ENCODE data around the gene LTBP3.

Gene LTBP3

GRCh38 chr11:65553301-65554001, 4.7 kb downstream of the LTBP3 start:
- DNase-seq, result peak in 2 of 4 experiments; percentile 73 to 82

DNA sequence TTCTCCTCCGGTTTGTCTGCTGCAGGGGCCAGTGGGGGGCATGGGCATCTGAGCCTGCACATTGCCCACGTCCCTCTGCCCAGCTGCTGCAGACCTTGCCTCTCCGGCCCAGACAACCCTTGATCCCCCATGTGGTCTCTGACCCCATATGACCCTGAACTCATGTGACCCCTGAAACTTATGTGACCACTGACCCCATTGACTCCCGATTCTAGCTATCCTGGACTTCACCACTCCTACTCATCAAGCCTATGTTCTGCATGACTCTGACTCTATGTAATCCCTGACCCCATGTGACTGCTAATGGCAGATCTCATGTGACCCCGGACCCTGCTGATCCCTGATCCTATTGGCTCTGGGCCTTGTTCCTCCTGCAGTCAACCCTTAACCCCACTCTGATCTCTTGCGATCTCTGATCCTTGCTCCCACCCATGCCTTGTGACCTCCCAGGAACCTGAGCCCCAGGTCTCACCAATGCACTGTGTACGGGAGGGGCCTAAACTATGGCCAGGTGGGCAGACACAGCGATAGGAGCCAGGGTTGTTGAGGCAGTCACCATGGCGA, 5.7 kb downstream of the LTBP3 start:
- no peak for DNase-seq

GRCh38 chr11:65551572-65552387, 6.4 kb downstream of the LTBP3 start:
- peak in 2 of 4 experiments; percentile 39 to 67 for DNase-seq

DNA sequence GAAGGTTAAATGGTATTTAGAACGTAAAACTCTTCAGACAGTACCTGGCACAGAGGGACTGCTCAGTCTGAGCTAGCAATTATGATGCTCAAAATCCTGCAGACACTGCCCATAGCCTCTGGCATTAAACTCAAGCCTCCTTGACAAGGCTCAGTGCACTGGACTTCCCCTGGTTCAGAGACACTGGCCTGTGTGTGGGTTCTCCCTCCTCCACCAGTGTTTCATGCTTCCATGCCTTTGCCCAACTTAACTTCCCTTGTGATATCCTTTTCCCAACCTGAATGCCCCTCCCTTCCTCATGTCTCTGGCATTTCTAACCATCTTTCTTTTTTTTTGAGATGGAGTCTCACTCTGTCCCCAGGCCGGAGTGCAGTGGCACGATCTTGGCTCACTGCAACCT, 9.1 kb downstream of the LTBP3 start:
- DNase-seq, result no peak

DNA sequence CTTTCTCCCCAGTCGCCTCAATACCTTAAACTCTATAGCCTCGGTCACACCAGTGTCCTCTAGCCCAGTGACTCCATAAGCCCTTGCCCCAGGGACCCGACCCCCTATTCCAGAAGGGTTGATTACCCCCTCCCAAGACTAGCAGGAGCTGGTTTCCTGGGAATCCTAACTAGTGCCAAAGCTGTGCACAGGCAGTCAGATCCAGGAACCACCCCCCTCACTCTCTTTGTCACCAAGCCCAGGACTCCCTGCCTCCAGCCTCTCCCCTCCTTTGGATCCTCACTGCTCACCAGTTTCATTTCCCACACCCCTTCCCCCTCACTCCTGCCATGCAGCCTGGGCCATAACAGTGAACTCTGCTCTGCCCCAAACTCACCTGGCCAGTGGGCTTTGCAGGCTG, 9.8 kb downstream of the LTBP3 start:
- no peak for DNase-seq

- DNase-seq, result peak in 1 of 4 experiments; percentile 37
Observed at GRCh38 chr11:65547446-65548125, 10.6 kb downstream of the LTBP3 start.

DNA sequence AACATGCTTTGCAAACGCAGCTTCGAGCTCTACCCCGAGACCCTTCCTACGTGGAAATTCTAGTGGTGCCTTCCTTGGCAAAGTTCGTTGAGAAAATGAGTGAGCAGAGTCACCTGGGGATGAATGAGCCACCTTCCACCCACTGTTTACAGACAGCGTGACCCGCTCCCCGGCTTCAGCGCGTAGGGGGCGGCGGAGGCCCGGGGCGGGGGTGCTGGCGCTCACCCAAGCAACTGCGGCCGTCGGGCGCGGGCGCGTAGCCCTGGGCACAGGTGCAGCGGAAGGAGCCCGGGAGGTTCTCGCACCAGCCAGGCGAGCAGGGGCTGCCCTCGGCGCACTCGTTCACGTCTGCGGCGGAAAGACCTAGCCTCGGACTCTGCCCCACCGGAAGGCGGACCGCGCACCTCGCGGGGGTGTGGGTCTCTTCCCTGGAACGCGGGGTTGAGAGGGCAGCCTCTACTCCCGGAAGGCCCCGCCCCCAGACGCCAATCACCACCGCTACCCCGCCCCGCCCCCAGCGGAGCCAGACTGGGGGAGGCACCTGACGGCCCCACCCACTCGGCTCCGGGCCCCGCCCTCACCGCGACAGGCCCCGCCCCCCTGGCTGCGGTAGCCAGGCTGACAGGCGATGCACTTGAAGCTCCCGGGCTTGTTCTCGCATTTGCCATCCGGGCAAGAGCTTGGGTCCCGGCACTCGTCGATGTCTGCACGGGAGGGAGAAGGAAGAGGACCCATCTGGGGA, 11.8 kb downstream of the LTBP3 start:
- peak; percentile 93 to 99 (median 96) for DNase-seq

DNA sequence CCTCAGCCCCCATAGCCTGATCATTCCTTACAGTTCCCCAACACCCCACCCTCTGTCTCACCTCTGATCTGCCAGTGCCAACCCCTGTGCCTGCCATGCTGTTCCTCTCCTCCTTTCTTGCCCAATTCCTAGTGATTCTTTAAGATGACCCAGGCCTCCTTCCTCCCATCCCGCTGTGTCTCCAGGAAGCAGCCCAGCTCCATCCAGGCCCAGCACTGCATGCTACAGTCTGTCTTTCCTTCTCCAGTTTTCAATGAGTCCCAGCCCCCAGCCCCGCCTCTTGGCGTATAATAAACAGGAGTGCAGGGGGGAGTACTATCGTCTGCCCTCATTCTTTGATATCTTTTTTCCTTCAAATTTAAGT, 12.3 kb downstream of the LTBP3 start:
- DNase-seq, result no peak

DNA sequence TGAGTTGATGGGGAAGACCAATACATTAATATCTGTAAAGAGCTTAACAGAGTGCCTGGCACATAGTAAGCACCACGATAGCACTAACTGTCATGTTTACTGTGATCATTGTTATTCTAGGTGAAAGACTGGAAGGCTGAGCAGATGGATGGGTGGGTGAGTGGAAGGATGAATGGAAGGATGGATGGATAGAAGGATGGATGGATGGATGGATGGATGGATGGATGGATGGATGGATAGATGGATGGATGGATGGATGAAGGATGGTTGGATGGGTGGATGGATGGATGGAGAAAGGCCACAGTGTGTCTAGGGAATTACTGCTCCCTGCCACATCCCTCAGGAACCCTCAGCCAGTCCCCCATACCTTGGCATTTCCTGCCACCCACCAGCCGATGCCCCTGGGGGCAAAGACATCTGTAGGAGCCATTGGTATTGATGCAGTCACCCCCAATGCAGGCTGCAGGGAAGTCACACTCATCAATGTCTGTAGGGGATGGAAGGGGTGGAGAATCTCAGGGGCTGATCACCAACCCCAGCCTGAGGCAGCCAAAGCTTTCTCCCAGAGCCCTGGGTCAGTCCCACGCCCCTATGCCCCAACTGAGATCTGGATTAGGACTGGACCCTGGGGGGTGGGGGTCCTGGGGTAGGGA, 15.3 kb downstream of the LTBP3 start:
- DNase-seq, result no peak

DNA sequence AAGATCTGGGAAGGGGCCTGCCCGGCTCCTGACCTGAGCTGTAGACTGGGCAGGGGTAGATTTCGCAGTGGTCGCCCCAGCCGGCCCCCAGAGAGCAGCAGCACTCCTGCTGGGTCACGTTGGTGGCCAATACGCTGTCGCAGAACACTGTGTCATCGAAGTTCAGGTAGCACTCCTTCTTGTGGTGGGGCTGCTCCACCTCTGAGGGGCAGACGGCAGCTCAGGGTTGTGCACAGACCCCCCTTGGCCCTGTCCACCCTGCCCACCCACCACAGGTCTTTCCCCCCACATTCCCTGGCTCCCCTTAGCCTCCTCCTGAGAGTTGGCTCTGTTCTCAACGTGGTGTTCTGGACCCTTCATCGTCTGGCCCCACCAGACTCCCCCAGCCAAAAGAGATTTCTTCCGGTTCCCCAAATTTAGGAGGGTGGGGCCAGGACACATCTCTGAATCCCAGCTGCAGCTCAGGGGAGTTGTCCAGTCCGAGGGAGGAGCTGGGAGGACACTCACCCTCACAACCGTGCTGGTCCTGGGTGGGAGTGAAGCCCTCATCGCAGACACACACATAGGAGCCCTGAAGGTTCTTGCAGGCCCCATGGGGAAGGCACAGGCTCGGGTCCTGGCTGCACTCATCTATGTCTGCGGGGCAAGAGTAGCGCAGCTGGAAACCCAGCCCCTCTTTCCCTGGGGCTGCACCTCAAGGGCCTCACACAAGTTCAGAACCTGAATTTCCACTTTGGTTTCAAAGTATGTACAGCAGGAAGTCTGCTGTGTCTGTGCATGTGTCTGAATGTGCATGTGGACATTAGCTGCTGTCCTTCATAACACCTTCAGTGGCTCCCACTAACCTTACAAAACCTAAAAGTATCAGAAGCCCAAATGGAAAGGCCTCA, 16.8 kb downstream of the LTBP3 start:
- no peak for DNase-seq

DNA sequence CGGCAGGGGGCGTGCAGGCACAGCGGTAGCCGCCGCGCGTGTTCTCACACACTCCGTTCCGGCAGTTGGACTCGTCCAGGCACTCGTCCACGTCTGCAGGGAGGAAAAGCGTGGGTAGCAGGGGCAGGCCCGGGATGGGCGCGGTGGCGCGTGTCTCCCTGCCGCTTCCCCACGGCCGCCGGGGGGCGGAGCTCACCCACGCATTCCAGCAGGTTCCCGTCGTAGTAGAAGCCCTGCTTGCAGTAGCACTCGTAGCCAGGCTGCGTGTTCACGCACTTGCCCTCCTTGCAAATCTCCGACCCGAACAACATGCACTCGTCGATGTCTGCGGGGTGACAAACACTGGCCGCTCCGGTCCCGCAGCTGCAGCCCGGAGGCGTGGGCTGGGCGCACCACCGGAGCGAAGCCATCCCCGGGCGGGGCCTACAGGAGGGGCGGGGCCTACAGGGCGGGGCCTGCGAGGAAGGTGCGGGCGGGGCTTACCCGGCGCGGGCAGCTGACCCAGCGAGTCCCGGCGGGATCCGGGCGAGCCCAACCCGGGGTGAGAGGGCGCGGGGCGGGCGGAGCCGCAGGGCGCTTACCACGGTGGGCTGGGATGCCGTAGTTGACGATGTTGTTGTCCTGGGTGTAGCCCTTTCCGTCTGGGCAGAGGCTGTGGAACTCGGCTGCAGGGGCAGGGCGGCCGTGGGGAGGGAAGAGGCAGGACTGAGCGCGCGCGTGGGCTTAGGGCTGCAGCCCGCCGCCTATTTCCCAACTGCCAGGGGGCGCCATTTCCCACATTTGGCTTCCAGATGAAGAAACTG, 17.7 kb downstream of the LTBP3 start:
- DNase-seq, result peak; percentile 81 to 87 (median 86)

DNA sequence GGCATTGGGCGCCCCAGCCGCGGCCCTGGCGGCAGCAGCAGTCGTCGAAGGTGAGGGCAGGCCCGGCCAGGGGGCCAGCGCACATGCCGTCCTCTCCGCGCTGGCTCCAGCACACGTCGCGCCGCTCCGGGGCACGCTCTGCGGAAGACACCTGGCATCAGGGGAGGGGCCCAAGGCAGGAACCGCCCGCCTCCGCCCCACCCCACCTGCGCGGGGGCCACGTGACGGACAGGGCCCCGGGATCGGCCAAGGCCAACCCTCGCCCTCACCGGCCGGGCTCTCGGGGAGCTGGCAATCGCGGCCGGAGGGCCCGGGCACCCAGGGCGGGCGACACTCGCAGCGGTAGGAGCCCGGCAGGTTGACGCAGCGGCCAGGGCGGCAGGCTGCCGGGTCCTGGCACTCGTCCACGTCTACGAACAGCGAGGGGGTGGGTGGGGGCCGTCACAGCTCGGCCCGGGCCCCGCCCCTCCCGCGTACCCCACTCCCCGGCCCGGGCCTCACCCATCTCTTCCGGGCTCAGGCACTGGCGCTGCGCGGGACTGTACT, 18.3 kb downstream of the LTBP3 start:
- DNase-seq, result peak in 1 of 4 experiments; percentile 60

GRCh38 chr11:65538915-65539743, 19.0 kb downstream of the LTBP3 start:
- no peak for DNase-seq

GRCh38 chr11:65538232-65538914, 19.8 kb downstream of the LTBP3 start:
- no peak for DNase-seq

DNA sequence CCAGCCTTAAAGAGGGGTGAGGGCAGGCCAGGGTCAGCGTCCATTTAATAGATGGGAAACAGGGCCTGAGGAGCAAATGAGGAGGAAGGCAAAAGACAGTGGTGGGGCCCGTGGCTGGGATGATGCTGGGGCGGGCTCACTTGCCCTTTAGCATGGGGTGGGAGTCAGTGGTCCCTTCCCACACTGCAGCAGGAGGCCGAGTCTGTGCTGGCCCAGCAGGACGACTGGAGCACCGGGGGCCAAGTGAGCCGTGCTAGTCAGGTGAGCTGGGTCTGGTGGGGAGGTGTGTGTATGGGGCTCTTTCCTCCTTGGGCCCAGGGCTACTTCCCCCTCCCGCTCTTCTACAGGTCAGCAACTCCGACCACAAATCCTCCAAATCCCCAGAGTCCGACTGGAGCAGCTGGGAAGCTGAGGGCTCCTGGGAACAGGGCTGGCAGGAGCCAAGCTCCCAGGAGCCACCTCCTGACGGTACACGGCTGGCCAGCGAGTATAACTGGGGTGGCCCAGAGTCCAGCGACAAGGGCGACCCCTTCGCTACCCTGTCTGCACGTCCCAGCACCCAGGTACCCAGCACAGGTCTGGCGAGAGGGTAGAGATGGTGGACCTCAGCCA, 20.4 kb downstream of the LTBP3 start:
- no peak for DNase-seq

DNA sequence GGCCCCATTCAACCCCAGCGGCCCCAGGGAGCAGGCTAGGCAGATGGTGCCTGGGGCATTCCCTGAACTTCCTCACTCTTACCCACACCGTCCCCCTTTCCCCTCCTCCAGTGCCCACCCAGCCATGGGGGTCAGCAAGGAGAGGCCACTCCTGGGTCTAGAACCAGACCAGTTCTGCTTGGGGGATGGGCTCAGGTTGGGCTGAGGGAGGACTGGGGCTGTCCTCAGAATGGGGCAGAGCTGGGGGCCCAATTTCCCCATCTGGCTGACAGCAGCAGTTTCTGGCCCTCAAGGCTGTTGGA, 20.9 kb downstream of the LTBP3 start:
- no peak for DNase-seq

- DNase-seq, result no peak
Observed at GRCh38 chr11:65536412-65537295, 21.5 kb downstream of the LTBP3 start.

Data from activated naive CD4-positive, alpha-beta T cell (primary cell).